Astrocyte of the spinal cord (primary cell): ENCODE results near the gene GRB7.
A peak's percentile ranks its signal among the peaks of the same experiment; 100 is the strongest.

Experiments
- DNase-seq: peaks from one replicate; pipeline ENCODE4 v3.0.0; 2011; ENCODE audit warnings: low read depth, low spot score
- H3K4me3 ChIP-seq: 2 replicates; pipeline ENCODE4 v1.5.1; 2011; ENCODE audit warnings: low read depth, mild to moderate bottlenecking, low read length, moderate library complexity
- CTCF ChIP-seq: IDR thresholded peaks from 2 replicates; pipeline ENCODE4 v1.5.1; 2012; ENCODE audit warnings: low read depth, mild to moderate bottlenecking, low read length, inconsistent platforms
- in situ Hi-C: cut with HindIII; loops from 2 replicates; pipeline ENCODE4 v1.10.0; 2017; ENCODE audit warnings: low sequenced_read_pairs

The GRB7 gene

GRCh38 chr17:39740357-39741111 is 2.8 kb downstream of the GRB7 start:
- in situ Hi-C loops: no loop called here
- no peak overlapping the region for H3K4me3 ChIP-seq
- TF ChIP-seq CTCF: no peak
- peak; percentile 32 for DNase-seq

- no peak overlapping the region for H3K4me3 ChIP-seq
- TF ChIP-seq CTCF: no peak
- in situ Hi-C loops: no loop called here
- DNase-seq: no peak
These were observed 4.6 kb downstream of the GRB7 start for GRCh38 chr17:39742126-39742855.

- DNase-seq: no peak
- no peak for TF ChIP-seq CTCF
- H3K4me3 ChIP-seq: no peak overlapping the region
- in situ Hi-C loops: no loop called here
These were observed 5.2 kb downstream of the GRB7 start for GRCh38 chr17:39742856-39743436.

GRCh38 chr17:39744075-39744835 is 6.5 kb downstream of the GRB7 start:
- no peak for DNase-seq
- no peak for TF ChIP-seq CTCF
- H3K4me3 ChIP-seq: no peak overlapping the region
- in situ Hi-C loops: no loop called here

- no peak for DNase-seq
- in situ Hi-C loops: no loop called here
- no peak overlapping the region for H3K4me3 ChIP-seq
- TF ChIP-seq CTCF: no peak
These were observed 7.1 kb downstream of the GRB7 start for GRCh38 chr17:39744836-39745215.
